Measurements from ENCODE around the gene LSM8. TPM values are rescaled to one million over a fixed set of nuclear protein-coding genes. Genes with fewer than 3 reads are reported as not detected.

Gene LSM8
- total and polyA plus RNA-seq, 2 donors (not counting 3 experiments of a cell fraction or from before 2014, with no cell fraction given): 26.8 to 34.1 TPM

DNA sequence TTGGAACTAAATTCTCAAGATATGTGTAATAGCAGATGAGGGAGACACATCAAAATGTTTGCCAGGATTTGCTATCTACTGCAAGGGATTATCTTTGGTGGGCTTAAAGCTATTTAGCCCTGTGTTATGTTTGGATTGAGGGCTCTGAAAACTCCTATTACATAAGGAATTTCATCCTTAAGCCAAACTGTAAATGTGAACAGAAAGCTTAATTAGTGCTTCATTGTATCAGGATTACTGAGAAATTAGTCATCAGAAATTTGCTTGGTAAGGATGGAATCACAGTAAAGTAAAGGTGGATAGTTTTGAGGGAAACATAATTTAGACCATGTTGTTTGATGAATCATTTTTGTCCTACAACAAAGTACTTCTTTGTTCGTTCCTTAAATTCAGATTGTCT is 48.9 kb downstream of the LSM8 start:
- Histone ChIP-seq H3K27me3 (ENCODE audit: control insufficient read depth in 2 of 2, insufficient read depth in 2 of 2, low read length in 2 of 2) (no peaks in the 10 kb centered on the region), H3K9me3 (replicated peaks; ENCODE audit: control insufficient read depth, insufficient read depth, low read length) (no peaks in the 10 kb centered on the region), H2AFZ (ENCODE audit: low read depth, low read length) (no peak overlapping the region), H3K27ac (ENCODE audit: insufficient read depth, low read depth, low read length) (no peak overlapping the region), H3K4me2 (ENCODE audit: insufficient read depth, low read length) (no peak overlapping the region), H3K79me2 (ENCODE audit: control insufficient read depth, insufficient read depth, low read length) (no peaks in the 10 kb centered on the region), H3K4me1 (ENCODE audit: control insufficient read depth, extremely low read depth, insufficient read depth, low read length) (no peaks in the 10 kb centered on the region), H4K20me1 (replicated peaks; ENCODE audit: control insufficient read depth, extremely low read depth, insufficient read depth, low read length) (no peaks in the 10 kb centered on the region), H3K36me3 (ENCODE audit: control insufficient read depth in 2 of 2, extremely low read depth in 1 of 2, insufficient read depth in 2 of 2, low read length in 2 of 2) (no peaks in the 10 kb centered on the region), H3K4me3 (replicated peaks in 1 of 3; ENCODE audit: insufficient read depth in 1 of 3, low read depth in 1 of 3, low read length in 3 of 3) (no peak overlapping the region), H3K9me1 (replicated peaks; ENCODE audit: control insufficient read depth, extremely low read depth, insufficient read depth, low read length) (no peaks in the 10 kb centered on the region), H3K9ac (replicated peaks; ENCODE audit: extremely low read depth, insufficient read depth, low read length) (no peak overlapping the region)
- CTCF ChIA-PET: no interaction called here
- no peak for DNase-seq (ENCODE audit: low read depth, low spot score)
- dilution Hi-C loops (cut with MboI; ENCODE audit: extremely low pct_ligation_motif_present, low sequenced_read_pairs) (no loop called here), intact Hi-C loops (cut with micrococcal nuclease) (no loop called here)
- TF ChIP-seq JUN (IDR thresholded peaks at IDR 0.05; ENCODE audit: borderline replicate concordance, insufficient read depth, insufficient read length, low read depth): no peak
- TF ChIP-seq GATA2 (IDR thresholded peaks at IDR 0.05; ENCODE audit: insufficient read depth, insufficient read length, low read depth, low read length): no peak
- TF ChIP-seq POLR2A (IDR thresholded peaks at IDR 0.05; ENCODE audit: low read depth, low read length): no peak
- no peak for TF ChIP-seq POLR2AphosphoS5 (IDR thresholded peaks at IDR 0.05; ENCODE audit: insufficient read depth, low read depth, low read length)
- TF ChIP-seq, protein P1, sequence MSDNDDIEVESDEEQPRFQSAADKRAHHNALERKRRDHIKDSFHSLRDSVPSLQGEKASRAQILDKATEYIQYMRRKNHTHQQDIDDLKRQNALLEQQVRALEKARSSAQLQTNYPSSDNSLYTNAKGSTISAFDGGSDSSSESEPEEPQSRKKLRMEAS (IDR thresholded peaks at IDR 0.05; ENCODE audit: insufficient read depth, insufficient read length): no peak
- no peak for TF ChIP-seq FOS (IDR thresholded peaks at IDR 0.05; ENCODE audit: borderline replicate concordance, insufficient read depth, low read length)
- FAIRE-seq: no peak
- POLR2A ChIA-PET: no interaction called here
- no TSS peak for BruUV-seq (replicated peaks)

DNA sequence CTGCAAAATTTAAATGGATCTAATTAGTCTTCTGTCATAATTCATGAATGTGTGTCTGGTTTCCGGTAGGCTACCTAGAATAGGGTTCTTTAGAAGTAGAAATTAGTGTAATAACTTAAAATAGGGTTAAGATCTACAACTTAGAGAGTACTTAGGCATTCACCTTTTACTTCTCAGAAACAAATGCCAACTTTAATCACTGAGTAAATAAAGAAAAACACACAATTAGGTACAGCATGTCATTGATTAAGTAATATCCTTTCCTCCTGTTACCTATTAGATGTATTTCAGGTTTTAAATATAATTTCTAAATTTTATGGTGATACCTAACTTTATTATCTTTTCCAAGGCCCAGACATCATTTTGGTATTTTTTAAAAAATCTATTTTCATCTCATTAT is 49.8 kb downstream of the LSM8 start:
- Histone ChIP-seq H3K9me3 (replicated peaks; ENCODE audit: control insufficient read depth, insufficient read depth, low read length) (no peaks in the 10 kb centered on the region), H2AFZ (ENCODE audit: low read depth, low read length) (no peak overlapping the region), H3K4me2 (ENCODE audit: insufficient read depth, low read length) (no peak overlapping the region), H3K27ac (ENCODE audit: insufficient read depth, low read depth, low read length) (no peak overlapping the region), H3K4me3 (replicated peaks in 1 of 3; ENCODE audit: insufficient read depth in 1 of 3, low read depth in 1 of 3, low read length in 3 of 3) (no peak overlapping the region), H3K79me2 (ENCODE audit: control insufficient read depth, insufficient read depth, low read length) (no peaks in the 10 kb centered on the region), H4K20me1 (replicated peaks; ENCODE audit: control insufficient read depth, extremely low read depth, insufficient read depth, low read length) (no peaks in the 10 kb centered on the region), H3K9ac (replicated peaks; ENCODE audit: extremely low read depth, insufficient read depth, low read length) (no peak overlapping the region), H3K4me1 (ENCODE audit: control insufficient read depth, extremely low read depth, insufficient read depth, low read length) (no peaks in the 10 kb centered on the region), H3K27me3 (ENCODE audit: control insufficient read depth in 2 of 2, insufficient read depth in 2 of 2, low read length in 2 of 2) (no peaks in the 10 kb centered on the region), H3K9me1 (replicated peaks; ENCODE audit: control insufficient read depth, extremely low read depth, insufficient read depth, low read length) (no peaks in the 10 kb centered on the region), H3K36me3 (ENCODE audit: control insufficient read depth in 2 of 2, extremely low read depth in 1 of 2, insufficient read depth in 2 of 2, low read length in 2 of 2) (no peaks in the 10 kb centered on the region)
- dilution Hi-C loops (cut with MboI; ENCODE audit: extremely low pct_ligation_motif_present, low sequenced_read_pairs) (no loop called here), intact Hi-C loops (cut with micrococcal nuclease) (no loop called here)
- ChIA-PET CTCF (no interaction called here), POLR2A (no interaction called here)
- TF ChIP-seq POLR2A (IDR thresholded peaks at IDR 0.05; ENCODE audit: low read depth, low read length) (no peak), EZH2 (IDR thresholded peaks at IDR 0.05; ENCODE audit: borderline replicate concordance, low read depth, low read length, severe bottlenecking) (no peak), MYC (IDR thresholded peaks at IDR 0.05; ENCODE audit: low read depth, low read length) (no peak), GATA2 (IDR thresholded peaks at IDR 0.05; ENCODE audit: insufficient read depth, insufficient read length, low read depth, low read length) (no peak), FOS (IDR thresholded peaks at IDR 0.05; ENCODE audit: borderline replicate concordance, insufficient read depth, low read length) (no peak), POLR2AphosphoS5 (IDR thresholded peaks at IDR 0.05; ENCODE audit: insufficient read depth, low read depth, low read length) (no peak), JUN (IDR thresholded peaks at IDR 0.05; ENCODE audit: borderline replicate concordance, insufficient read depth, insufficient read length, low read depth) (no peak)
- TF ChIP-seq, protein P1 (IDR thresholded peaks at IDR 0.05; ENCODE audit: insufficient read depth, insufficient read length): no peak
- TF ChIP-seq, protein P2, sequence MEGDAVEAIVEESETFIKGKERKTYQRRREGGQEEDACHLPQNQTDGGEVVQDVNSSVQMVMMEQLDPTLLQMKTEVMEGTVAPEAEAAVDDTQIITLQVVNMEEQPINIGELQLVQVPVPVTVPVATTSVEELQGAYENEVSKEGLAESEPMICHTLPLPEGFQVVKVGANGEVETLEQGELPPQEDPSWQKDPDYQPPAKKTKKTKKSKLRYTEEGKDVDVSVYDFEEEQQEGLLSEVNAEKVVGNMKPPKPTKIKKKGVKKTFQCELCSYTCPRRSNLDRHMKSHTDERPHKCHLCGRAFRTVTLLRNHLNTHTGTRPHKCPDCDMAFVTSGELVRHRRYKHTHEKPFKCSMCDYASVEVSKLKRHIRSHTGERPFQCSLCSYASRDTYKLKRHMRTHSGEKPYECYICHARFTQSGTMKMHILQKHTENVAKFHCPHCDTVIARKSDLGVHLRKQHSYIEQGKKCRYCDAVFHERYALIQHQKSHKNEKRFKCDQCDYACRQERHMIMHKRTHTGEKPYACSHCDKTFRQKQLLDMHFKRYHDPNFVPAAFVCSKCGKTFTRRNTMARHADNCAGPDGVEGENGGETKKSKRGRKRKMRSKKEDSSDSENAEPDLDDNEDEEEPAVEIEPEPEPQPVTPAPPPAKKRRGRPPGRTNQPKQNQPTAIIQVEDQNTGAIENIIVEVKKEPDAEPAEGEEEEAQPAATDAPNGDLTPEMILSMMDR (IDR thresholded peaks at IDR 0.05; ENCODE audit: extremely low read depth in 1 of 2, insufficient read depth in 1 of 2, low read depth in 1 of 2, low read length in 2 of 2): no peak
- FAIRE-seq (no peak), DNase-seq (ENCODE audit: low read depth, low spot score) (no peak)
- no TSS peak for BruUV-seq (replicated peaks)
